Thymus (tissue), 11 donors: ENCODE data around the gene CROCC. TPM values are rescaled to one million over a fixed set of nuclear protein-coding genes. Genes with fewer than 3 reads are reported as not detected.

ENCODE experiments used
- DNase-seq, 9 donors: peaks; one replicate each; pipeline ENCODE4 v3.0.0-alpha.2; 2013; ENCODE audit warnings: low spot score in 9 of 9, low read depth in 6 of 9, missing footprints in 1 of 9
- H3K27ac ChIP-seq, 2 donors: one replicate each; pipeline ENCODE4 v1.5.1; 2013; ENCODE audit warnings: control low read depth in 1 of 2, low read depth in 1 of 2, low read length in 1 of 2, mild to moderate bottlenecking in 1 of 2, moderate library complexity in 1 of 2
- H3K27me3 ChIP-seq, 2 donors: one replicate each; pipeline ENCODE4 v1.5.1; 2013; ENCODE audit warnings: low read length in 1 of 2; ENCODE audit not compliant: control insufficient read depth in 2 of 2, insufficient read depth in 1 of 2
- H3K36me3 ChIP-seq, 2 donors: one replicate each; pipeline ENCODE4 v1.5.1; 2013; ENCODE audit warnings: low read length in 1 of 2, mild to moderate bottlenecking in 1 of 2, moderate library complexity in 1 of 2; ENCODE audit not compliant: control insufficient read depth in 2 of 2, insufficient read depth in 2 of 2
- H3K4me1 ChIP-seq, 2 donors: one replicate each; pipeline ENCODE4 v1.5.1; 2013; ENCODE audit warnings: low read length in 2 of 2; ENCODE audit not compliant: control insufficient read depth in 2 of 2, insufficient read depth in 2 of 2
- H3K4me3 ChIP-seq, 2 donors: one replicate each; pipeline ENCODE4 v1.5.1; 2013; ENCODE audit warnings: low read length in 2 of 2, control low read depth in 1 of 2, mild to moderate bottlenecking in 1 of 2
- H3K9me3 ChIP-seq, 2 donors: one replicate each; pipeline ENCODE4 v1.5.1; 2013; ENCODE audit warnings: low read length in 1 of 2, mild to moderate bottlenecking in 1 of 2; ENCODE audit not compliant: control insufficient read depth in 2 of 2, insufficient read depth in 1 of 2
- WGBS: extraction: QIAGEN DNeasy Blood & Tissue Kit; methylation state at CpG from one replicate; pipeline ENCODE4 v1.1.7; 2013; 5-methylcytosine and 5-hydroxymethylcytosine counted together
- polyA plus RNA-seq: library from polyadenylated mRNA; stranded (reverse); fragments of 200-250 nt; gene quantifications from one replicate; pipeline ENCODE4 v1.2.3, GENCODE V29; 2013
- total RNA-seq: library from RNA; stranded (reverse); fragments of 120-200 nt; gene quantifications from one replicate; pipeline ENCODE4 v1.2.4, GENCODE V29; 2013
- donor health status: healthy.

The CROCC gene
- total and polyA plus RNA-seq, 2 donors = 9.4 to 97.1 TPM

- Histone ChIP-seq H3K36me3 (peaks cover 6 to 30% of the 10 kb centered on the region in 2 donors), H3K27me3 (peaks cover 0 to 6% of the 10 kb centered on the region in 2 donors), H3K4me3 (no peak overlapping the region), H3K4me1 (peaks cover 7 to 14% of the 10 kb centered on the region in 2 donors), H3K9me3 (no peaks in the 10 kb centered on the region), H3K27ac (no peak overlapping the region)
- 96% methylated on average over 8 of the region's 8 CpGs for WGBS
- DNase-seq = no peak
Measured at GRCh38 chr1:17007121-17007520, 85.4 kb downstream of the CROCC start.

GRCh38 chr1:17008208-17008855 is 86.6 kb downstream of the CROCC start:
- peaks cover 6 to 18% of the 10 kb centered on the region in 2 donors for H3K36me3 ChIP-seq
- H3K4me3 ChIP-seq = no peak overlapping the region
- H3K9me3 ChIP-seq = no peaks in the 10 kb centered on the region
- no peak for DNase-seq
- WGBS = 98% methylated on average over 15 of the region's 15 CpGs
- peaks cover 0 to 8% of the 10 kb centered on the region in 2 donors for H3K27me3 ChIP-seq
- H3K4me1 ChIP-seq = peaks cover 8 to 20% of the 10 kb centered on the region in 2 donors
- no peak overlapping the region for H3K27ac ChIP-seq

GRCh38 chr1:17009706-17010105 is 88.0 kb downstream of the CROCC start:
- Histone ChIP-seq H3K36me3 (peaks cover 0 to 7% of the 10 kb centered on the region in 2 donors), H3K4me3 (no peak overlapping the region), H3K4me1 (peaks cover 8 to 21% of the 10 kb centered on the region in 2 donors), H3K27ac (no peak overlapping the region), H3K27me3 (peaks cover 0 to 9% of the 10 kb centered on the region in 2 donors), H3K9me3 (no peaks in the 10 kb centered on the region)
- no peak for DNase-seq
- 51% methylated on average over 4 of the region's 4 CpGs for WGBS

GRCh38 chr1:17011092-17011438 is 89.3 kb downstream of the CROCC start:
- Histone ChIP-seq H3K36me3 (no peaks in the 10 kb centered on the region), H3K4me3 (peak overlapping the region; percentile 63 to 92), H3K9me3 (no peaks in the 10 kb centered on the region), H3K27ac (no peak overlapping the region), H3K4me1 (peaks cover 8 to 21% of the 10 kb centered on the region in 2 donors), H3K27me3 (peaks cover 0 to 9% of the 10 kb centered on the region in 2 donors)
- WGBS = 1% methylated on average over 15 of the region's 15 CpGs
- DNase-seq = no peak

- peak; percentile 38 to 89 (median 74) for DNase-seq
- Histone ChIP-seq H3K4me1 (peaks cover 8 to 21% of the 10 kb centered on the region in 2 donors), H3K36me3 (no peaks in the 10 kb centered on the region), H3K4me3 (peak within 1 kb of the TSS; percentile 63 to 92), H3K9me3 (no peaks in the 10 kb centered on the region), H3K27me3 (peaks cover 0 to 9% of the 10 kb centered on the region in 2 donors), H3K27ac (no peak within 1 kb of the TSS)
- 3% methylated on average over 94 of the region's 94 CpGs for WGBS
Measured at GRCh38 chr1:17011439-17012307, 89.9 kb downstream of the CROCC start, which contains the start of gene ATP13A2. Gene ATP13A2, minus strand, starts transcription at chr1:17011928. Its CDS starts 190 bp downstream, at chr1:17011738.

- no peak overlapping the region for H3K4me3 ChIP-seq
- no peak for DNase-seq
- H3K4me1 ChIP-seq = peaks cover 8 to 21% of the 10 kb centered on the region in 2 donors
- no peak overlapping the region for H3K27ac ChIP-seq
- no peaks in the 10 kb centered on the region for H3K9me3 ChIP-seq
- WGBS = 94% methylated on average over 9 of the region's 9 CpGs
- H3K27me3 ChIP-seq = peaks cover 0 to 9% of the 10 kb centered on the region in 2 donors
- H3K36me3 ChIP-seq = peaks cover 0 to 2% of the 10 kb centered on the region in 2 donors
Measured at GRCh38 chr1:17012775-17013490, 91.2 kb downstream of the CROCC start.

- DNase-seq = peak in 1 of 9 donors; percentile 17
- Histone ChIP-seq H3K36me3 (peaks cover 6 to 10% of the 10 kb centered on the region in 2 donors), H3K4me1 (peaks cover 8 to 21% of the 10 kb centered on the region in 2 donors), H3K27ac (no peak overlapping the region), H3K27me3 (peaks cover 0 to 9% of the 10 kb centered on the region in 2 donors), H3K4me3 (no peak overlapping the region), H3K9me3 (no peaks in the 10 kb centered on the region)
- WGBS = 18% methylated on average over 13 of the region's 13 CpGs
Measured at GRCh38 chr1:17013491-17014320, 92.0 kb downstream of the CROCC start.
